GM18907 (cell line): ENCODE measurements around the gene RPL19.

ENCODE experiments used
- ATAC-seq: cut with Tn5 transposase; IDR thresholded peaks from one replicate; pipeline ENCODE4 v1.9.1; 2021; ENCODE audit warnings: mild to moderate bottlenecking, moderate library complexity; ENCODE audit not compliant: unreplicated experiment

The RPL19 gene

GRCh38 chr17:39171933-39172332 is 28.1 kb upstream of the RPL19 start:
- ATAC-seq: no peak

GRCh38 chr17:39173080-39173479 is 27.0 kb upstream of the RPL19 start:
- no peak for ATAC-seq

GRCh38 chr17:39173526-39174274 is 26.4 kb upstream of the RPL19 start:
- ATAC-seq: no peak

- ATAC-seq: no peak
Measured at GRCh38 chr17:39174920-39175694, 25.0 kb upstream of the RPL19 start.

GRCh38 chr17:39175695-39176093 is 24.4 kb upstream of the RPL19 start:
- no peak for ATAC-seq

- no peak for ATAC-seq
Measured at GRCh38 chr17:39177256-39177655, 22.8 kb upstream of the RPL19 start.

- ATAC-seq: no peak
Measured at GRCh38 chr17:39178536-39178935, 21.5 kb upstream of the RPL19 start.

- no peak for ATAC-seq
Measured at GRCh38 chr17:39181303-39181702, 18.8 kb upstream of the RPL19 start.

GRCh38 chr17:39183045-39183444 is 17.0 kb upstream of the RPL19 start:
- ATAC-seq: no peak

GRCh38 chr17:39183720-39184119 is 16.4 kb upstream of the RPL19 start:
- no peak for ATAC-seq

- ATAC-seq: no peak
Measured at GRCh38 chr17:39186481-39187002, 13.5 kb upstream of the RPL19 start.

GRCh38 chr17:39187152-39187830 is 12.8 kb upstream of the RPL19 start:
- ATAC-seq: no peak

- no peak for ATAC-seq
Measured at GRCh38 chr17:39191750-39192510, 8.2 kb upstream of the RPL19 start.

GRCh38 chr17:39192901-39193300 is 7.2 kb upstream of the RPL19 start:
- no peak for ATAC-seq

GRCh38 chr17:39193346-39193745 is 6.7 kb upstream of the RPL19 start:
- no peak for ATAC-seq

- no peak for ATAC-seq
Measured at GRCh38 chr17:39194089-39194984, 5.7 kb upstream of the RPL19 start.

- ATAC-seq: no peak
Measured at GRCh38 chr17:39194985-39195524, 5.0 kb upstream of the RPL19 start.

GRCh38 chr17:39195568-39196160 is 4.4 kb upstream of the RPL19 start:
- ATAC-seq: no peak

GRCh38 chr17:39196241-39196807 is 3.8 kb upstream of the RPL19 start:
- ATAC-seq: no peak
